B cell (primary cell): ENCODE measurements around the gene COQ10B.

Source experiments
- EZH2 ChIP-seq: IDR thresholded peaks from 2 replicates; pipeline ENCODE4 v1.6.1; 2012; ENCODE audit warnings: borderline replicate concordance, low read depth, mild to moderate bottlenecking, moderate library complexity, low read length; ENCODE audit not compliant: insufficient read depth, poor library complexity, severe bottlenecking
- TF ChIP-seq, protein P1 (sequence below): fragments of 200-600 bp; IDR thresholded peaks from one replicate; pipeline ENCODE4 v1.8.0; 2022; ENCODE audit warnings: antibody characterized with exemption, mild to moderate bottlenecking

DNA sequence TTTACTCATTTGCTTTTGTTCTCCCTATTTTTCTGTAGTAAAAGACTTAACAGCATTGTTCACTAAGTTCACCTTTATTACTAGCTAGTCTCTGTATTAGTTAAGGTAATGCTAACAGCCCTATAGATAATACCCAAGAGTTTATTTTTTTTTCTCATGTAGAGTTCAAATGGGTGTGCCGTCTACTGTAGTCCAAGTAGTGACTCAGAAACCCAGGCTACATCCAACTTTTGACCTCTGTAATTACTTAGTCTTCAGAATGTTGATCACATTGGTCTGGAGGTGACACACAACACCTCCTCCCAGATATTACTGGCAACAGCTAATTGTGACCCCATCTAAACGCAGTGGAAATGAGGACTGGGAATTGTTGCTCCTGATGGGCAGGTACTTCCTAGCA, 7.7 kb downstream of the COQ10B start:
- TF ChIP-seq, protein P1, sequence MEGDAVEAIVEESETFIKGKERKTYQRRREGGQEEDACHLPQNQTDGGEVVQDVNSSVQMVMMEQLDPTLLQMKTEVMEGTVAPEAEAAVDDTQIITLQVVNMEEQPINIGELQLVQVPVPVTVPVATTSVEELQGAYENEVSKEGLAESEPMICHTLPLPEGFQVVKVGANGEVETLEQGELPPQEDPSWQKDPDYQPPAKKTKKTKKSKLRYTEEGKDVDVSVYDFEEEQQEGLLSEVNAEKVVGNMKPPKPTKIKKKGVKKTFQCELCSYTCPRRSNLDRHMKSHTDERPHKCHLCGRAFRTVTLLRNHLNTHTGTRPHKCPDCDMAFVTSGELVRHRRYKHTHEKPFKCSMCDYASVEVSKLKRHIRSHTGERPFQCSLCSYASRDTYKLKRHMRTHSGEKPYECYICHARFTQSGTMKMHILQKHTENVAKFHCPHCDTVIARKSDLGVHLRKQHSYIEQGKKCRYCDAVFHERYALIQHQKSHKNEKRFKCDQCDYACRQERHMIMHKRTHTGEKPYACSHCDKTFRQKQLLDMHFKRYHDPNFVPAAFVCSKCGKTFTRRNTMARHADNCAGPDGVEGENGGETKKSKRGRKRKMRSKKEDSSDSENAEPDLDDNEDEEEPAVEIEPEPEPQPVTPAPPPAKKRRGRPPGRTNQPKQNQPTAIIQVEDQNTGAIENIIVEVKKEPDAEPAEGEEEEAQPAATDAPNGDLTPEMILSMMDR: no peak
- TF ChIP-seq EZH2: no peak
